HuH-7.5 (cell line): Measurements from ENCODE around the gene CDH13.

Experiments used
- DNase-seq: peaks from one replicate; pipeline ENCODE4 v3.0.0; 2011; ENCODE audit warnings: low spot score

The CDH13 gene

GRCh38 chr16:83248735-83249463, 622.1 kb downstream of the CDH13 start:
- no peak for DNase-seq

GRCh38 chr16:83253521-83253920, 626.8 kb downstream of the CDH13 start:
- DNase-seq = no peak

GRCh38 chr16:83258366-83258928, 631.7 kb downstream of the CDH13 start:
- DNase-seq = no peak

GRCh38 chr16:83266848-83267553, 640.2 kb downstream of the CDH13 start:
- DNase-seq = no peak

- DNase-seq = no peak
These were observed 641.4 kb downstream of the CDH13 start for GRCh38 chr16:83268169-83268568.

GRCh38 chr16:83269048-83269447, 642.3 kb downstream of the CDH13 start:
- no peak for DNase-seq

- no peak for DNase-seq
These were observed 642.8 kb downstream of the CDH13 start for GRCh38 chr16:83269541-83269940.

GRCh38 chr16:83270061-83270460, 643.3 kb downstream of the CDH13 start:
- no peak for DNase-seq

- DNase-seq = no peak
These were observed 643.9 kb downstream of the CDH13 start for GRCh38 chr16:83270640-83271039.

- DNase-seq = no peak
These were observed 644.4 kb downstream of the CDH13 start for GRCh38 chr16:83271123-83271522.

GRCh38 chr16:83271970-83272575, 645.3 kb downstream of the CDH13 start:
- no peak for DNase-seq

- no peak for DNase-seq
These were observed 646.1 kb downstream of the CDH13 start for GRCh38 chr16:83272843-83273242.

GRCh38 chr16:83273504-83274173, 646.9 kb downstream of the CDH13 start:
- DNase-seq = no peak

- no peak for DNase-seq
These were observed 652.5 kb downstream of the CDH13 start for GRCh38 chr16:83279251-83279650.

- DNase-seq = no peak
These were observed 659.2 kb downstream of the CDH13 start for GRCh38 chr16:83285921-83286320.

GRCh38 chr16:83296505-83296904, 669.7 kb downstream of the CDH13 start:
- DNase-seq = no peak

- DNase-seq = no peak
These were observed 671.8 kb downstream of the CDH13 start for GRCh38 chr16:83298541-83298940.

- DNase-seq = no peak
These were observed 673.6 kb downstream of the CDH13 start for GRCh38 chr16:83300326-83300725.

GRCh38 chr16:83301971-83302370, 675.2 kb downstream of the CDH13 start:
- no peak for DNase-seq

- no peak for DNase-seq
These were observed 676.1 kb downstream of the CDH13 start for GRCh38 chr16:83302853-83303252.

- no peak for DNase-seq
These were observed 678.3 kb downstream of the CDH13 start for GRCh38 chr16:83305092-83305491.

GRCh38 chr16:83306961-83307593, 680.3 kb downstream of the CDH13 start:
- DNase-seq = no peak
